HCT116 (cell line): Measurements from ENCODE around the gene SLC2A14. TPM values are rescaled to one million over a fixed set of nuclear protein-coding genes. Genes with fewer than 3 reads are reported as not detected.
A peak's percentile ranks its signal among the peaks of the same experiment; 100 is the strongest.
"Not testable (repeated sequence)": the region's sequence is repeated elsewhere in the genome, so short reads cannot be mapped to it uniquely, and the experiment has no call there.

Experiments used
- ATAC-seq: fragments of 200-7000 bp; cut with Tn5 transposase; 2 replicates; pipeline ENCODE4 v1.9.1; 2020; ENCODE audit warnings: mild to moderate bottlenecking, moderate library complexity
- BruUV-seq: library from RNA; stranded (reverse); fragments of 400-500 nt; replicated peaks from 2 replicates; lab custom pipeline; 2021; lab: Mats Ljungman, UMichigan
- CTCF ChIA-PET: fragments of 300-600 bp; sonication (Branson Sonifier 250); formaldehyde crosslinking; loops from one replicate; lab custom pipeline; 2021; ENCODE audit warnings: antibody characterized with exemption; lab: Charles Lee
- POLR2A ChIA-PET: fragments of 300-600, 350-600 bp; sonication (Branson Sonifier 250); formaldehyde crosslinking; loops from one replicate; lab custom pipeline; 2021; ENCODE audit warnings: antibody characterized with exemption; lab: Charles Lee
- RAD21 ChIA-PET, 2 experiments: fragments of 300-600 bp; sonication (Branson Sonifier 250); formaldehyde crosslinking; loops; one replicate each; lab custom pipeline; 2023; ENCODE audit warnings: low total read pairs in 2 of 2; ENCODE audit not compliant: uncharacterized antibody in 2 of 2, unreplicated experiment in 2 of 2, low non-redundant PET in 1 of 2; lab: Charles Lee
- DNase-seq: peaks from one replicate; pipeline ENCODE4 v3.0.0-alpha.2; 2010; ENCODE audit warnings: low read depth, low spot score
- H2AFZ ChIP-seq: fragments of 200-600 bp; shearing (Covaris generic), sonication (generic); 2 replicates; pipeline ENCODE4 v1.6.1; 2017; ENCODE audit warnings: low read depth, mixed run types, mixed read lengths, antibody characterized with exemption, low read length; ENCODE audit not compliant: poor library complexity, severe bottlenecking
- H3K27ac ChIP-seq: 2 replicates; pipeline ENCODE4 v1.5.1; 2012; ENCODE audit warnings: low read depth, low read length
- H3K27me3 ChIP-seq: fragments of 200-600 bp; sonication (generic); 2 replicates; pipeline ENCODE4 v1.6.1; 2016; ENCODE audit warnings: mixed run types, low read length, mixed read lengths; ENCODE audit not compliant: insufficient read depth
- H3K36me3 ChIP-seq, 2 experiments: fragments of 200-500 bp in 1 of 2; fragments of 200-600 bp in 1 of 2; sonication (Bioruptor generic) in 1 of 2; sonication (generic) in 1 of 2; 2 replicates each; pipeline versions ENCODE4 v1.5.1 to v1.6.1; 2014 to 2016; ENCODE audit warnings: low read length in 2 of 2, inconsistent platforms in 1 of 2, mixed read lengths in 1 of 2, mixed run types in 1 of 2; ENCODE audit not compliant: insufficient read depth in 2 of 2, control insufficient read depth in 1 of 2
- H3K4me1 ChIP-seq, 2 experiments: fragments of 200-600 bp in 1 of 2; sonication (generic) in 1 of 2; 2 replicates each; pipeline versions ENCODE4 v1.5.1 to v1.6.1; 2012 to 2017; ENCODE audit warnings: low read length in 2 of 2, inconsistent platforms in 1 of 2, mild to moderate bottlenecking in 1 of 2, mixed read lengths in 1 of 2, mixed run types in 1 of 2, moderate library complexity in 1 of 2; ENCODE audit not compliant: insufficient read depth in 2 of 2, control insufficient read depth in 1 of 2
- H3K4me2 ChIP-seq: fragments of 200-600 bp; sonication (generic); 2 replicates; pipeline ENCODE4 v1.6.1; 2017; ENCODE audit warnings: mixed run types, low read length, mixed read lengths
- H3K4me3 ChIP-seq, 2 experiments: fragments of 200-600 bp in 1 of 2; sonication (generic) in 1 of 2; replicated peaks in 1 of 2; 2 replicates each; pipeline ENCODE4 v1.5.1; 2011 to 2016; ENCODE audit warnings: low read length in 2 of 2, control low read depth in 1 of 2, low read depth in 1 of 2, mild to moderate bottlenecking in 1 of 2, mixed read lengths in 1 of 2, mixed run types in 1 of 2
- H3K79me2 ChIP-seq: fragments of 200-600 bp; sonication (generic); 2 replicates; pipeline ENCODE4 v1.6.1; 2017; ENCODE audit warnings: mild to moderate bottlenecking, mixed run types, low read length, moderate library complexity, mixed read lengths; ENCODE audit not compliant: insufficient read depth
- H3K9ac ChIP-seq: fragments of 200-600 bp; sonication (generic); 2 replicates; pipeline ENCODE4 v1.6.1; 2016; ENCODE audit warnings: low read length, mixed read lengths
- H3K9me2 ChIP-seq: fragments of 200-600 bp; sonication (generic), shearing (Covaris generic); 2 replicates; pipeline ENCODE4 v1.6.1; 2017; ENCODE audit warnings: mixed run types, mild to moderate bottlenecking, moderate library complexity; ENCODE audit not compliant: insufficient read depth
- H3K9me3 ChIP-seq, 2 experiments: fragments of 200-500 bp in 1 of 2; fragments of 200-600 bp in 1 of 2; sonication (Bioruptor generic) in 1 of 2; sonication (generic) in 1 of 2; 2 replicates each; pipeline ENCODE4 v1.6.1; 2014 to 2017; ENCODE audit warnings: low read length in 2 of 2, mixed read lengths in 2 of 2, inconsistent platforms in 1 of 2, low read depth in 1 of 2, mild to moderate bottlenecking in 1 of 2, mixed run types in 1 of 2, moderate library complexity in 1 of 2; ENCODE audit not compliant: control insufficient read depth in 1 of 2, insufficient read depth in 1 of 2
- H4K20me1 ChIP-seq: fragments of 200-600 bp; sonication (generic), shearing (Covaris generic); 2 replicates; pipeline ENCODE4 v1.6.1; 2017; ENCODE audit warnings: mixed run types, mild to moderate bottlenecking, moderate library complexity; ENCODE audit not compliant: insufficient read depth
- CBX3 ChIP-seq: IDR thresholded peaks from 2 replicates; pipeline ENCODE4 v1.6.1; 2012; ENCODE audit warnings: low read depth
- CTCF ChIP-seq, 3 experiments: fragments of 200-600 bp in 1 of 3; sonication (generic) in 1 of 3; IDR thresholded peaks in 2 of 3; conservative IDR thresholded peaks in 1 of 3; 2 replicates each; pipeline ENCODE4 v1.5.1; 2012 to 2017; ENCODE audit warnings: low read depth in 2 of 3, low read length in 2 of 3, antibody characterized with exemption in 1 of 3, borderline replicate concordance in 1 of 3, control low read depth in 1 of 3, mild to moderate bottlenecking in 1 of 3, mixed read lengths in 1 of 3, mixed run types in 1 of 3, moderate library complexity in 1 of 3; ENCODE audit not compliant: insufficient read depth in 1 of 3
- FOSL1 ChIP-seq: IDR thresholded peaks from 2 replicates; pipeline ENCODE4 v1.6.1; 2012; ENCODE audit warnings: low read depth
- RAD21 ChIP-seq: IDR thresholded peaks from 2 replicates; pipeline ENCODE4 v1.6.1; 2012; ENCODE audit warnings: low read depth, mild to moderate bottlenecking
- SP1 ChIP-seq: IDR thresholded peaks from 2 replicates; pipeline ENCODE4 v1.6.1; 2012; ENCODE audit warnings: low read depth
- intact Hi-C: fragments of 100-400 bp; cut with micrococcal nuclease; formaldehyde crosslinking; loops from 2 replicates; pipeline ENCODE4 v1.10.0; 2022
- total RNA-seq: library from RNA; stranded (reverse); gene quantifications from one replicate; pipeline ENCODE4 v1.2.1, GENCODE V29; 2021; ENCODE audit not compliant: unreplicated experiment
- TF ChIP-seq, protein P1 (sequence below): IDR thresholded peaks from 2 replicates; pipeline ENCODE4 v1.6.1; 2012

SLC2A14 gene
- total RNA-seq, 1 experiment from 2014 or later, result not detected

DNA sequence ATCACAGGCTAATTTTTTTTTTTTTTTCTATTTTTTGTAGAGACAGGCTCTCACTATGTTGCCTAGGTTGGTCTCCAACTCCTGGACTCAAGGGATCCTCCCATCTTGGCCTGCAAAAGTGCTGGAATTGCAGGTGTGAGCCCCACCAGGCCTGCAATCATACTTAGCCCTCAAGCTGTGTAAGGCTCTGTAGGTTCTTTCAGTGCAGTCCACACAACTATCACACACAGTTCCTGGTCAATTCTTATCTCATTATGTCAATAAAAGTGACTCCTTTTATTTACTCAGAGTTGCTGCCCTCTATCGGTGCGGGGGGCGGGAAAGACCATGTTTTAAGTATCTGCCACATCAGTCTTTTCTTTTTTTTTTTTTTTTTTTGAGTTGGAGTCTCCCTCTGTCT lies 34.3 kb upstream of the SLC2A14 start:
- Histone ChIP-seq H2AFZ (peak overlapping the region; percentile 90), H4K20me1 (no peaks in the 10 kb centered on the region), H3K9me2 (no peaks in the 10 kb centered on the region), H3K4me3 (no peak overlapping the region), H3K27ac (no peak overlapping the region), H3K4me1 (peaks cover 8 to 14% of the 10 kb centered on the region in 2 experiments; a peak in 3 of 4 replicates), H3K36me3 (no peaks in the 10 kb centered on the region), H3K9me3 (no peaks in the 10 kb centered on the region), H3K27me3 (no peaks in the 10 kb centered on the region), H3K9ac (no peak overlapping the region), H3K4me2 (peak overlapping the region; percentile 33; the same call in 1 of the 2 replicates), H3K79me2 (no peaks in the 10 kb centered on the region)
- CTCF ChIA-PET, result interaction anchor here (0.7 to 4.5 kb wide), 3 partner anchors 19 to 52 kb away, joined by 3 to 16 read pairs (median 3); no protein-coding TSS in a partner anchor
- DNase-seq (peak; percentile 56), ATAC-seq (peak; percentile 91)
- peak; percentile 59 to 70 (median 63); a peak in 5 of 6 replicates for TF ChIP-seq CTCF (IDR thresholded peaks at IDR 0.05 in 2 of 3, conservative IDR thresholded peaks at IDR 0.05 in 1 of 3; ENCODE audit: borderline replicate concordance in 1 of 3, insufficient read depth in 1 of 3, low read depth in 2 of 3, low read length in 2 of 3)
- TF ChIP-seq FOSL1, result no peak
- TF ChIP-seq SP1, result no peak
- TF ChIP-seq, protein P1, sequence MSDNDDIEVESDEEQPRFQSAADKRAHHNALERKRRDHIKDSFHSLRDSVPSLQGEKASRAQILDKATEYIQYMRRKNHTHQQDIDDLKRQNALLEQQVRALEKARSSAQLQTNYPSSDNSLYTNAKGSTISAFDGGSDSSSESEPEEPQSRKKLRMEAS, result peak; percentile 18; the same call in 1 of the 2 replicates
- TF ChIP-seq CBX3, result peak; percentile 35; the same call in 1 of the 2 replicates
- TF ChIP-seq RAD21, result peak; percentile 52; the same call in 1 of the 2 replicates
- POLR2A ChIA-PET, result no interaction called here
- intact Hi-C loops, result no loop called here
- BruUV-seq, result no TSS peak
- RAD21 ChIA-PET, result interaction anchor here in 1 of 2 experiments (0.9 kb wide), 1 partner anchor 47 kb away, joined by 5 read pairs; no protein-coding TSS in a partner anchor

- BruUV-seq, H3K9me3 ChIP-seq, ATAC-seq, H3K9me2 ChIP-seq, H2AFZ ChIP-seq, H3K4me3 ChIP-seq, H3K36me3 ChIP-seq, H3K27ac ChIP-seq, H4K20me1 ChIP-seq, H3K79me2 ChIP-seq, H3K4me2 ChIP-seq, H3K27me3 ChIP-seq, H3K9ac ChIP-seq, DNase-seq, intact Hi-C loops: not testable (repeated sequence)
- peaks cover 8 to 14% of the 10 kb centered on the region in 2 experiments; a peak in 3 of 4 replicates for H3K4me1 ChIP-seq
- CTCF ChIA-PET, result interaction anchor here (1.2 to 4.5 kb wide), 2 partner anchors 27 to 51 kb away, joined by 3 to 16 read pairs; no protein-coding TSS in a partner anchor
- POLR2A ChIA-PET, result interaction anchor here (1.3 kb wide), 1 partner anchor 108 kb away, joined by 12 read pairs; no protein-coding TSS in a partner anchor
- RAD21 ChIA-PET, result interaction anchor here in 1 of 2 experiments (0.9 kb wide), 1 partner anchor 46 kb away, joined by 5 read pairs; no protein-coding TSS in a partner anchor
These were observed 33.6 kb upstream of the SLC2A14 start for GRCh38 chr12:7906303-7906702.

- DNase-seq, ATAC-seq, H3K27me3 ChIP-seq, H3K4me2 ChIP-seq, H3K9me3 ChIP-seq, H3K9ac ChIP-seq, H3K27ac ChIP-seq, intact Hi-C loops, H3K79me2 ChIP-seq, H3K4me3 ChIP-seq, H3K9me2 ChIP-seq, BruUV-seq, H3K36me3 ChIP-seq, H4K20me1 ChIP-seq: not testable (repeated sequence)
- CTCF ChIA-PET, result interaction anchor here (0.8 to 4.5 kb wide), 3 partner anchors 28 to 107 kb away, joined by 5 to 16 read pairs (median 6); no protein-coding TSS in a partner anchor
- Histone ChIP-seq H3K4me1 (peaks cover 8 to 14% of the 10 kb centered on the region in 2 experiments; a peak in 3 of 4 replicates), H2AFZ (peak overlapping the region; percentile 32)
- POLR2A ChIA-PET, result interaction anchor here (1.3 kb wide), 1 partner anchor 108 kb away, joined by 12 read pairs; no protein-coding TSS in a partner anchor
- RAD21 ChIA-PET, result interaction anchor here in 1 of 2 experiments (0.6 kb wide), 1 partner anchor 107 kb away, joined by 4 read pairs; no protein-coding TSS in a partner anchor
These were observed 32.9 kb upstream of the SLC2A14 start for GRCh38 chr12:7905600-7906125.
